GM12864 (cell line): Measurements from ENCODE around the gene TARBP1.

Experiments used
- DNase-seq: peaks from one replicate; pipeline ENCODE4 v3.0.0-alpha.2; 2011; ENCODE audit warnings: low read depth
- H3K4me3 ChIP-seq: 2 replicates; pipeline ENCODE4 v1.5.1; 2011; ENCODE audit warnings: mild to moderate bottlenecking, low read depth, low read length, control low read depth
- CTCF ChIP-seq: IDR thresholded peaks from 2 replicates; pipeline ENCODE4 v1.5.1; 2011; ENCODE audit warnings: low read depth, mild to moderate bottlenecking, moderate library complexity, low read length, control low read depth, inconsistent platforms; ENCODE audit errors: missing control alignments

TARBP1 gene

DNA sequence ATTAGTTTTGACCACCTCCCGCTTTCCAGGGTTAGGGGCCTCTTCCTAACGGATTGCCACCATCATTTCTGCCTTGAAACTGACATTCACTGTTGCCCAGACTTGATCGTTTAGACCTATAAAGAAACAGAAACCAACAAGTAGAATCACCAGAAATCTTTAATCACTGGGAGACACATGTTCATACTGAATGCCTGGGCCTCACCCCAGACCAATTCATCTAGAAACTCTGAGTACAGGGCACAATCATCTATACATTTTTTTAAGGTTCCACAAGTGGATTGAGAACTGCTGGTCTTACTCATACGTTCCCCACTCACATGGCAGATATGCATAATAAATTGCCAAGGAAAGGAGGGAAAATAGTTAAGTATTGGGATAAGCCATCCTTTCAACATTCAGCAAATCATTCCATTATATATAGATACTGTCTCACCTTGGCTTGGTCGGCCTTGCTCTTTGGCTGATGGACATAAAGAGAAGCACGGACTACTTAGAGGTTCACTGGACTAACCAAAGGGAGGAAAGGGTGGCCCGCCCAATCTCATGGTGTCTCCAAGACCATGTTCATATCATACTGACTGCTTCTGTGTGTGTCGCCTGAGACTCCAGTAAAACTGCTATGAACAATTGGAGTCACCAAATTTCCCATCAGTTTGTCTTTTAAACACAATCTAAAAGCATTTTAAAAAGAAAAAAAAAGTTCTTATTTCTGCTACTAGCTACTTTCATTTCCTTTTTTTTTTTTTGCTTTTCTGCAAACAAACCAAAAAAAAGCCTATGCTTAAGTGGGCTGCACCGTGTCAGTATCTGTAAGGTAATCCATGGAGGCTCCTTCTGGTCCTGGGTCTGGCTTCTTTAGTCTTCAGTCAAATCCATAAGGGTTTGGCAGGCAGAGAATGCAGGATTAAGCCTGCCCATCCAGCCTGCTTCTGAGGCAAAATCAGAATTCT lies 9.4 kb upstream of the TARBP1 start:
- no peak overlapping the region for H3K4me3 ChIP-seq
- no peak for TF ChIP-seq CTCF
- DNase-seq: no peak

GRCh38 chr1:234486858-234487840 lies 8.2 kb upstream of the TARBP1 start:
- no peak for DNase-seq
- peak; percentile 62 for TF ChIP-seq CTCF
- no peak overlapping the region for H3K4me3 ChIP-seq

DNA sequence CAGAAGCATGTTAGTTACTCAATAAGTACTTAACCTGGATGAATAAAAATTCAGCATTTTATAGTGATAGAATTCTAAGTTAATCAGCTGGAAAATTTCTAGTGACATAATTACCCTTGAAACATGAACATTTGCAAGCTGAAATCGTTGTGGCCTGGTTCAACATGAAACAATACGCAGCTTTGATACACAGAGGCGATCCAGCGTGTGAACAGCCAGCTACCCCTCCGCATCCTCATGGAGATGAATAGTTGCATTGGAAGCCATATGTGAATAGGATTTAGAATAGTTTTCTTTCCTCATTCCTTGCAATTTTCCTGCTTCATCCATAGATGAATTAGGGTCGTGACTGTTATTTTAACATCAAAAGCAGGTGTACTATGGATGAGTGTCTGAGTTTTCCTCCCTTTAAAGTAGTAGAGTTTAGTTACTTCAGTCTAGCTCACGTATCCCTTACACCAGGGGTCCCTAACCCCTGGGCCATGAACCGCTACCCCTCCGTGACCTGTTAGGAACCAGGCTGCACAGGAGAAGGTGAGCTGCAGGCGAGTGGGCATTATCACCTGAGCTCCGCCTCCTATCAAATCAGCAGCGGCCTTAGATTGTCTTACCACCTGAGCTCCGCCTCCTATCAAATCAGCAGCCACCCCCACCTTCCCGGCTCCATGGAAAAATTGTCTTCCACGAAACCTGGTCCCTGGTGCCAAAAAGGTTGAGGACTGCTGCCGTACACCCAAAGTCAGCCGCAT lies 6.2 kb upstream of the TARBP1 start:
- TF ChIP-seq CTCF: no peak
- H3K4me3 ChIP-seq: no peak overlapping the region
- no peak for DNase-seq

- H3K4me3 ChIP-seq: no peak overlapping the region
- no peak for TF ChIP-seq CTCF
- DNase-seq: no peak
These were observed 5.2 kb upstream of the TARBP1 start for GRCh38 chr1:234484218-234484617.

DNA sequence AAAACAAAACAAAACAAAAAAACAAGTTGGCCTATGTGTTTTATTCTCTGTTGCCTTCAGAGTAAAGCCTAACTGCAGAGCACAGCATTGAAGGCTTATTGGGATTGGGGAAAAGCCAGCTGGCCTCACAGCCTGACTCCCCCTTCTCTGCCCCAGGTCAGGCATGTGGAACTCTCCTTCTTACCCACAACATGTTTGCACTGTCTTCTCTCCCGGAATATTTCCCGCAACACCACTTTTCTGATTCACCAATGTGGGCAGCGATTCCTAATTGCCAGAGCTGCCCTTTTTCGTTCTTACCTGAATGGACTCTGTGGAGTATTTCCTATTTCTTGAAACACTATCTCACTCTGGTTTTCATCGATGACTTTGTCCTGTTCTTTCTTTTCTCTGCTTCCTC lies 2.8 kb upstream of the TARBP1 start:
- no peak for TF ChIP-seq CTCF
- DNase-seq: no peak
- H3K4me3 ChIP-seq: no peak overlapping the region

GRCh38 chr1:234479866-234480265 lies 887 bp upstream of the TARBP1 start:
- H3K4me3 ChIP-seq: no peak overlapping the region

More at GRCh38 chr1:234479866-234480265, 887 bp upstream of the TARBP1 start:
- DNase-seq: no peak
- no peak for TF ChIP-seq CTCF
